K562 (cell line): Measurements from ENCODE around the gene CLIC3. TPM values are rescaled to one million over a fixed set of nuclear protein-coding genes. Genes with fewer than 3 reads are reported as not detected.

Experiments
- BHLHE40 ChIP-seq: IDR thresholded peaks from 2 replicates; pipeline ENCODE4 v1.6.1; 2011; ENCODE audit warnings: low read length, improper control_type of control experiment
- E2F6 ChIP-seq, 2 experiments: IDR thresholded peaks; 2 replicates each; pipeline ENCODE4 v1.6.1; 2011; ENCODE audit warnings: borderline replicate concordance in 1 of 2, control low read depth in 1 of 2, low read depth in 1 of 2, low read length in 1 of 2, mild to moderate bottlenecking in 1 of 2, mixed read lengths in 1 of 2, moderate library complexity in 1 of 2; ENCODE audit not compliant: insufficient read depth in 1 of 2, insufficient read length in 1 of 2, poor library complexity in 1 of 2, severe bottlenecking in 1 of 2; ENCODE audit errors: extremely low read depth in 1 of 2
- FOXK2 ChIP-seq, 2 experiments: fragments of 450-650 bp; IDR thresholded peaks in 1 of 2; conservative IDR thresholded peaks in 1 of 2; 2 replicates each; pipeline ENCODE4 v1.6.1; 2016; ENCODE audit warnings: low read depth in 2 of 2, mild to moderate bottlenecking in 1 of 2
- GATA2 ChIP-seq: sonication (generic); formaldehyde crosslinking; IDR thresholded peaks from 2 replicates; pipeline ENCODE4 v1.4.0; 2020; ENCODE audit warnings: mild to moderate bottlenecking, missing genetic modification reagents
- GTF3C2 ChIP-seq: IDR thresholded peaks from 3 replicates; pipeline ENCODE4 v1.6.1; 2011; ENCODE audit warnings: borderline replicate concordance, mild to moderate bottlenecking, moderate library complexity; ENCODE audit not compliant: insufficient read length; ENCODE audit errors: extremely low read depth
- MAFF ChIP-seq: IDR thresholded peaks from 2 replicates; pipeline ENCODE4 v1.6.1; 2012; ENCODE audit warnings: low read length, improper control_type of control experiment
- NR2C1 ChIP-seq, 2 experiments: fragments of 450-650 bp; IDR thresholded peaks; 2 replicates each; pipeline ENCODE4 v1.6.1; 2017; ENCODE audit warnings: mild to moderate bottlenecking in 2 of 2, antibody characterized with exemption in 1 of 2, inconsistent platforms in 1 of 2, missing compliant biosample characterization in 1 of 2, missing genetic modification characterization in 1 of 2
- THRAP3 ChIP-seq: fragments of 450-650 bp; IDR thresholded peaks from 2 replicates; pipeline ENCODE4 v1.6.1; 2016; ENCODE audit warnings: mild to moderate bottlenecking, inconsistent platforms, borderline replicate concordance
- ZNF407 ChIP-seq: fragments of 450-650 bp; IDR thresholded peaks from 2 replicates; pipeline ENCODE4 v1.6.1; 2016; ENCODE audit warnings: low read depth
- ZNF512 ChIP-seq: IDR thresholded peaks from 2 replicates; pipeline ENCODE4 v1.6.1; 2016; ENCODE audit warnings: missing genetic modification characterization, missing compliant biosample characterization
- polyA plus RNA-seq, 8 experiments: library from polyadenylated mRNA; depleted of rRNA in 4 of 8; stranded (reverse) in 5 of 8; unstranded in 3 of 8; fragments of >200 nt; fragmentation: Nextera tagmentation in 2 of 8; fragmentation: Illumina TruSeq in 1 of 8; extraction: Ambion mirVana in 2 of 8; extraction: Trizol in 1 of 8; gene quantifications; 2 replicates each; pipeline versions ENCODE4 v1.2.1 to v1.2.3, GENCODE V29; 2011 to 2014; ENCODE audit warnings: inconsistent platforms in 1 of 8, missing spikeins in 1 of 8
- total RNA-seq, 7 experiments: library from RNA; depleted of rRNA in 6 of 7; stranded (reverse); fragments of >200 nt in 6 of 7; fragmentation: Illumina TruSeq in 2 of 7; extraction: Trizol in 2 of 7; gene quantifications; 2 replicates each; pipeline versions ENCODE4 v1.2.1 to v1.2.3, GENCODE V29; 2011 to 2021; ENCODE audit warnings: low replicate concordance in 1 of 7

CLIC3 gene
- total and polyA plus RNA-seq, 9 of the 15 experiments (the other 6 are each of a cell fraction or from before 2014, with no cell fraction given), result 0.27 to 0.29 TPM; not detected in 7

GRCh38 chr9:136964833-136965422, 31.4 kb downstream of the CLIC3 start (continued):
- TF ChIP-seq GTF3C2, result no peak
- TF ChIP-seq BHLHE40, result no peak
- TF ChIP-seq E2F6 (IDR thresholded peaks at IDR 0.05; ENCODE audit: borderline replicate concordance in 1 of 2, extremely low read depth in 1 of 2, insufficient read depth in 1 of 2, insufficient read length in 1 of 2, low read depth in 1 of 2, low read length in 1 of 2, poor library complexity in 1 of 2, severe bottlenecking in 1 of 2), result peak in 1 of 2 experiments; percentile 59
- TF ChIP-seq ZNF512 (tag), result no peak
- TF ChIP-seq THRAP3, result no peak
- no peak for TF ChIP-seq GATA2 (CRISPR knock-in tag)
- peak; percentile 89 for TF ChIP-seq NR2C1 (IDR thresholded peaks at IDR 0.05)
- TF ChIP-seq NR2C1 (tag; IDR thresholded peaks at IDR 0.05), result peak; percentile 82
- no peak for TF ChIP-seq FOXK2 (conservative IDR thresholded peaks at IDR 0.05 in 1 of 2, IDR thresholded peaks at IDR 0.05 in 1 of 2; ENCODE audit: low read depth in 2 of 2)
- TF ChIP-seq MAFF, result no peak
- TF ChIP-seq ZNF407, result 0 out of 2 replicates have a peak, but pooled peaks have one; percentile 1
